PC-3 (cell line): ENCODE results near the gene FIGLA. TPM values are rescaled to one million over a fixed set of nuclear protein-coding genes. Genes with fewer than 3 reads are reported as not detected.

Source experiments
- ATAC-seq: fragments of 200-7000 bp; cut with Tn5 transposase; 2 replicates; pipeline ENCODE4 v1.9.1; 2020; ENCODE audit warnings: mild to moderate bottlenecking, moderate library complexity
- BruUV-seq: library from RNA; stranded (reverse); fragments of 400-500 nt; replicated peaks from 2 replicates; lab custom pipeline; 2021; lab: Mats Ljungman, UMichigan
- CTCF ChIA-PET: fragments of 300-600 bp; sonication (Branson Sonifier 250); formaldehyde crosslinking; loops from one replicate; lab custom pipeline; 2022; ENCODE audit warnings: antibody characterized with exemption; lab: Charles Lee
- POLR2A ChIA-PET: fragments of 300-600 bp; sonication (Branson Sonifier 250); formaldehyde crosslinking; loops from one replicate; lab custom pipeline; 2022; ENCODE audit warnings: antibody characterized with exemption; ENCODE audit not compliant: unreplicated experiment; lab: Charles Lee
- DNase-seq: peaks from one replicate; pipeline ENCODE4 v3.0.0-alpha.2; 2015
- H2AFZ ChIP-seq: fragments of 300-600 bp; sonication (generic); 2 replicates; pipeline ENCODE4 v1.6.0; 2016; ENCODE audit warnings: antibody characterized with exemption, low read length
- H3F3A ChIP-seq: fragments of 300-600 bp; sonication (generic); one replicate; pipeline ENCODE4 v1.6.0; 2017; ENCODE audit warnings: antibody characterized with exemption, low read length, control low read depth, mild to moderate bottlenecking; ENCODE audit not compliant: unreplicated experiment
- H3K27ac ChIP-seq: fragments of 300-600 bp; sonication (generic); 2 replicates; pipeline ENCODE4 v1.5.1; 2016; ENCODE audit warnings: mild to moderate bottlenecking, low read length
- H3K27me3 ChIP-seq: fragments of 300-600 bp; sonication (generic); 2 replicates; pipeline ENCODE4 v1.6.1; 2016; ENCODE audit warnings: low read length, mixed read lengths
- H3K36me3 ChIP-seq: fragments of 300-600 bp; sonication (generic); 2 replicates; pipeline ENCODE4 v1.6.1; 2016; ENCODE audit warnings: low read depth, mixed run types, low read length, mixed read lengths
- H3K4me1 ChIP-seq: fragments of 300-600 bp; sonication (generic); 2 replicates; pipeline ENCODE4 v1.5.1; 2016; ENCODE audit warnings: low read length; ENCODE audit not compliant: insufficient read depth
- H3K4me2 ChIP-seq: fragments of 300-600 bp; sonication (generic); 2 replicates; pipeline ENCODE4 v1.6.0; 2016; ENCODE audit warnings: low read length
- H3K4me3 ChIP-seq: fragments of 300-600 bp; sonication (generic); 2 replicates; pipeline ENCODE4 v1.5.1; 2016; ENCODE audit warnings: mild to moderate bottlenecking, low read length, mixed read lengths
- H3K79me2 ChIP-seq: fragments of 300-600 bp; sonication (generic); 2 replicates; pipeline ENCODE4 v1.6.1; 2017; ENCODE audit warnings: low read length, mixed read lengths
- H3K9ac ChIP-seq: fragments of 300-600 bp; sonication (generic); 2 replicates; pipeline ENCODE4 v1.6.0; 2016; ENCODE audit warnings: mild to moderate bottlenecking, low read length
- H3K9me2 ChIP-seq: fragments of 300-600 bp; sonication (generic); replicated peaks from 2 replicates; pipeline ENCODE4 v1.6.1; 2016; ENCODE audit warnings: mixed run types, low read length, mixed read lengths
- H3K9me3 ChIP-seq: fragments of 300-600 bp; sonication (generic); 2 replicates; pipeline ENCODE4 v1.6.1; 2016; ENCODE audit warnings: low read length, mixed read lengths
- H4K20me1 ChIP-seq: fragments of 300-600 bp; sonication (generic); 2 replicates; pipeline ENCODE4 v1.6.1; 2016; ENCODE audit warnings: low read length, mixed read lengths
- EZH2 ChIP-seq: fragments of 300-600 bp; sonication (generic); IDR thresholded peaks from one replicate; pipeline ENCODE4 v1.6.1; 2017; ENCODE audit warnings: antibody characterized with exemption, mild to moderate bottlenecking, low read length; ENCODE audit not compliant: unreplicated experiment
- EZH2phosphoT487 ChIP-seq: fragments of 300-600 bp; sonication (generic); IDR thresholded peaks from 2 replicates; pipeline ENCODE4 v1.6.1; 2018; ENCODE audit warnings: mild to moderate bottlenecking, antibody characterized with exemption, low read length, borderline replicate concordance
- intact Hi-C: fragments of 100-400 bp; cut with micrococcal nuclease; formaldehyde crosslinking; loops from 2 replicates; pipeline ENCODE4 v1.9.0; 2023
- total RNA-seq: library from RNA; depleted of rRNA; stranded (reverse); fragments of >200 nt; gene quantifications from 2 replicates; pipeline ENCODE4 v1.2.3, GENCODE V29; 2014
- TF ChIP-seq, protein P1 (sequence below): fragments of 300-600 bp; sonication (generic); conservative IDR thresholded peaks from 2 replicates; pipeline ENCODE4 v1.5.1; 2017; ENCODE audit warnings: antibody characterized with exemption, low read depth, mild to moderate bottlenecking, low read length

Gene FIGLA
- total RNA-seq, 1 experiment from 2014 or later = not detected

- Histone ChIP-seq H3K4me2 (no peak overlapping the region), H3K4me1 (peaks cover 11% of the 10 kb centered on the region), H3K4me3 (no peak overlapping the region), H3K9ac (no peak overlapping the region), H3K27ac (no peak overlapping the region), H4K20me1 (no peaks in the 10 kb centered on the region), H3F3A (no peaks in the 10 kb centered on the region), H3K36me3 (no peaks in the 10 kb centered on the region), H2AFZ (no peak overlapping the region), H3K27me3 (peaks cover 20% of the 10 kb centered on the region; the same call in 1 of the 2 replicates), H3K9me2 (no peaks in the 10 kb centered on the region), H3K79me2 (no peaks in the 10 kb centered on the region), H3K9me3 (no peaks in the 10 kb centered on the region)
- CTCF ChIA-PET = no interaction called here
- BruUV-seq = no TSS peak
- POLR2A ChIA-PET = interaction anchor here (0.5 kb wide), 1 partner anchor 171 kb away, joined by 3 read pairs; no protein-coding TSS in a partner anchor
- intact Hi-C loops = no loop called here
- DNase-seq (no peak), ATAC-seq (no peak)
- TF ChIP-seq, protein P1, sequence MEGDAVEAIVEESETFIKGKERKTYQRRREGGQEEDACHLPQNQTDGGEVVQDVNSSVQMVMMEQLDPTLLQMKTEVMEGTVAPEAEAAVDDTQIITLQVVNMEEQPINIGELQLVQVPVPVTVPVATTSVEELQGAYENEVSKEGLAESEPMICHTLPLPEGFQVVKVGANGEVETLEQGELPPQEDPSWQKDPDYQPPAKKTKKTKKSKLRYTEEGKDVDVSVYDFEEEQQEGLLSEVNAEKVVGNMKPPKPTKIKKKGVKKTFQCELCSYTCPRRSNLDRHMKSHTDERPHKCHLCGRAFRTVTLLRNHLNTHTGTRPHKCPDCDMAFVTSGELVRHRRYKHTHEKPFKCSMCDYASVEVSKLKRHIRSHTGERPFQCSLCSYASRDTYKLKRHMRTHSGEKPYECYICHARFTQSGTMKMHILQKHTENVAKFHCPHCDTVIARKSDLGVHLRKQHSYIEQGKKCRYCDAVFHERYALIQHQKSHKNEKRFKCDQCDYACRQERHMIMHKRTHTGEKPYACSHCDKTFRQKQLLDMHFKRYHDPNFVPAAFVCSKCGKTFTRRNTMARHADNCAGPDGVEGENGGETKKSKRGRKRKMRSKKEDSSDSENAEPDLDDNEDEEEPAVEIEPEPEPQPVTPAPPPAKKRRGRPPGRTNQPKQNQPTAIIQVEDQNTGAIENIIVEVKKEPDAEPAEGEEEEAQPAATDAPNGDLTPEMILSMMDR = no peak
- TF ChIP-seq EZH2phosphoT487 (no peak), EZH2 (no peak)
Observed at GRCh38 chr2:70779491-70779890, 11.0 kb downstream of the FIGLA start.

- Histone ChIP-seq H3K4me1 (peaks cover 11% of the 10 kb centered on the region), H3K9me2 (no peaks in the 10 kb centered on the region), H3K27ac (no peak overlapping the region), H3K4me3 (no peak overlapping the region), H4K20me1 (no peaks in the 10 kb centered on the region), H3K27me3 (peaks cover 28% of the 10 kb centered on the region), H2AFZ (no peak overlapping the region), H3K9ac (no peak overlapping the region), H3K36me3 (no peaks in the 10 kb centered on the region), H3F3A (no peaks in the 10 kb centered on the region), H3K4me2 (no peak overlapping the region), H3K79me2 (no peaks in the 10 kb centered on the region), H3K9me3 (no peaks in the 10 kb centered on the region)
- ATAC-seq (no peak), DNase-seq (no peak)
- no TSS peak for BruUV-seq
- intact Hi-C loops = no loop called here
- no peak for TF ChIP-seq EZH2
- TF ChIP-seq, protein P1 = no peak
- no peak for TF ChIP-seq EZH2phosphoT487
- ChIA-PET CTCF (no interaction called here), POLR2A (no interaction called here)
Observed at GRCh38 chr2:70778676-70779075, 11.8 kb downstream of the FIGLA start.

- DNase-seq = peak; percentile 42
- Histone ChIP-seq H3K4me3 (no peak overlapping the region), H3K27ac (no peak overlapping the region), H3K27me3 (peaks cover 37% of the 10 kb centered on the region), H3K36me3 (no peaks in the 10 kb centered on the region), H3K9me2 (no peaks in the 10 kb centered on the region), H3K4me2 (0 out of 2 replicates have a peak overlapping the region, but pooled peaks have one; percentile 17), H3K9ac (no peak overlapping the region), H3K4me1 (peaks cover 11% of the 10 kb centered on the region), H2AFZ (no peak overlapping the region), H3F3A (no peaks in the 10 kb centered on the region), H4K20me1 (no peaks in the 10 kb centered on the region), H3K79me2 (no peaks in the 10 kb centered on the region), H3K9me3 (no peaks in the 10 kb centered on the region)
- BruUV-seq = no TSS peak
- CTCF ChIA-PET = interaction anchor here (0.7 kb wide), 1 partner anchor 144 kb away, joined by 3 read pairs; no protein-coding TSS in a partner anchor
- no peak for TF ChIP-seq EZH2phosphoT487
- no peak for TF ChIP-seq EZH2
- TF ChIP-seq, protein P1 = no peak
- POLR2A ChIA-PET = no interaction called here
- intact Hi-C loops = no loop called here
- peak; percentile 54 for ATAC-seq
Observed at GRCh38 chr2:70777450-70777849, 13.0 kb downstream of the FIGLA start.
